Mesenteric fat pad (tissue), 1 donor: ENCODE measurements around the gene PHACTR1. TPM values are rescaled to one million over a fixed set of nuclear protein-coding genes. Genes with fewer than 3 reads are reported as not detected.

ENCODE experiments used
- DNase-seq: peaks from one replicate; pipeline ENCODE4 v3.0.0-alpha.2; 2020; ENCODE audit warnings: low spot score
- total RNA-seq: library from RNA; stranded (reverse); fragmentation: NEBNext Ultra II Directional; extraction: Animal tissue kit (Norgen Biotek cat#: 25700); gene quantifications from one replicate; pipeline ENCODE4 v1.2.1, GENCODE V29; 2021
- donor health status: DM: yes; HTN: yes; CAD: no.

Gene PHACTR1
- total RNA-seq, 1 donor from 2014 or later: 10.8 TPM

GRCh38 chr6:13025893-13026499 lies 309.4 kb downstream of the PHACTR1 start:
- no peak for DNase-seq

GRCh38 chr6:13026557-13026956 lies 310.0 kb downstream of the PHACTR1 start:
- no peak for DNase-seq

- DNase-seq: no peak
These were observed 310.6 kb downstream of the PHACTR1 start for GRCh38 chr6:13027207-13027606.

GRCh38 chr6:13030396-13030795 lies 313.8 kb downstream of the PHACTR1 start:
- DNase-seq: no peak

- no peak for DNase-seq
These were observed 316.0 kb downstream of the PHACTR1 start for GRCh38 chr6:13032566-13032965.

- no peak for DNase-seq
These were observed 316.6 kb downstream of the PHACTR1 start for GRCh38 chr6:13033145-13033544.

DNA sequence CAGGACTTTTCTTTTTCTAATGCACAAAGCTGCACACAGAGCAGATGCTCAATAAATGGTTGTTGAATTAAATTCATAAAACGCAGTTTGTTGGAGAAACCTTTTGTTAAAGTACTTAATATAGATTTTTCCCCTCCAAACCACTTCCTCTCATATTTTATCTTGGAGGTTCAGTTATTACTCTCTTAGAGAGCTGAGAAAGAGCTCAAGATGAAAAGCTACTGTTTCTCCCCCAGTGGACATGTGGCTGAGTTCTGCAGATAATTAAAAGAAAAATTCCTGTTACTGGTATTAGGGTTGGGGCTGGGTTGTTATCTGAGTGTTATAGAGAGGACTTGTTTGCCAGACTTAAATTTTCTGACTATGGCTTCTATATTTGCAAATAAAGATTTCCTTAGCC lies 317.7 kb downstream of the PHACTR1 start:
- DNase-seq: no peak

GRCh38 chr6:13035606-13036005 lies 319.0 kb downstream of the PHACTR1 start:
- DNase-seq: no peak

- no peak for DNase-seq
These were observed 321.7 kb downstream of the PHACTR1 start for GRCh38 chr6:13038315-13038714.

DNA sequence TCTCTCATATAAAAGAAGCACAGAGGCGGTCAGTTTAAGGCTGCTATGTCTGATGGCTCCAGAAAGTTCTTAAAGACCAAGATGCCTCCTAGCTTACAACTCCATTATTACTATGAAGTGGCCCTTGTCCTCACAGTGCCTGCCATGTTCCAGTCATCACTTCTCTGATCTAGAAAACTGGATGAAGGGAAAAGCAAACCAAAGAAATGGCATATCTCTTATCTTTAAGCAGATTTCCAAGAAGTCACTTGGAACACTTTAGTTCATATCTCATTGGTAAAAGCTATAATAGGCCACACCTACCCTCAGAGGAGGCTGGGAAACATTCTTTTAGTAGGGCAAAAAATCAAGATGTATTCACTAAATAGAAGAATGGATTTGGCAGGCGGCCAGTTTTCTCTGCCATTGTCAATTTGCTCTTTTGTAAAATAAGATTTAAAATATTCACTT lies 322.2 kb downstream of the PHACTR1 start:
- DNase-seq: no peak

- DNase-seq: no peak
These were observed 327.8 kb downstream of the PHACTR1 start for GRCh38 chr6:13044390-13044789.

- no peak for DNase-seq
These were observed 328.3 kb downstream of the PHACTR1 start for GRCh38 chr6:13044896-13045295.

DNA sequence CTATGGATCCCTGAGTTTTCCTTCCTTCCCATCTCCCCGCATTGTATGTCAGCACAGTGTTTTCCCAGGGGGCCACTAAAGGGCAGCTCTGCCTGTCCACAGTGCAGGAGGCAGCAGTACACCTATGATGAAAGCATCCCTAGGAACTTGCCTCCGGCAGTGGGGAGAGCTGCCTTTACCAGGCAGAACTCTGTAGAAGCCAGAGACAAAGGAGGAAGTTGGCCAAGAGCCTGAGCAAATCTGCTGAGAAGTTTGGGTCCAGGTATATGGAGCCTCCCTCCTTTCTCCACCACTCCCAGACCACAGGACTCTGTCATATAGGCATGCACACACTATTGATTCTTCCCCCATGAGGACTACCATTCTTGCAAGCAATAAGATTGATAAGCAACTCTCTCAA lies 329.1 kb downstream of the PHACTR1 start:
- no peak for DNase-seq

DNA sequence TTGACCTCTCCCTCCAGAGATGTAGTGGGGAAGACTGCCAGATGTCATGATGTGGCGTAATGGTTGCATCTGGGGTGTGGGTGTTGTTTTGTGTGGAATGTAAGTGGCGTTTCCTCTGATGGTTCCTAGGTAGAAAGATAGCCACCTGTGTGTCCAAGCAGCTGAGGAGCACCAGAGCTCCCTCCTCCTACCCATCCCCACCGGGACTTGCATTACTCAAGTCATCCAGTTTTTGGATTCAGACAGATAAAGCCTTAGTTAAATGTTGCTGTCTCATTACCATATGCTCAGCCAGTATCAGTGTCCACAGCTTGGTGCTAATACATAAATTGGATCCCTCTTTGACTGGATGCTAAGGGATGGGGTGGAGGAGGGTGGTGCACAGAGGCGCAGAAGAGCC lies 329.5 kb downstream of the PHACTR1 start:
- no peak for DNase-seq

DNA sequence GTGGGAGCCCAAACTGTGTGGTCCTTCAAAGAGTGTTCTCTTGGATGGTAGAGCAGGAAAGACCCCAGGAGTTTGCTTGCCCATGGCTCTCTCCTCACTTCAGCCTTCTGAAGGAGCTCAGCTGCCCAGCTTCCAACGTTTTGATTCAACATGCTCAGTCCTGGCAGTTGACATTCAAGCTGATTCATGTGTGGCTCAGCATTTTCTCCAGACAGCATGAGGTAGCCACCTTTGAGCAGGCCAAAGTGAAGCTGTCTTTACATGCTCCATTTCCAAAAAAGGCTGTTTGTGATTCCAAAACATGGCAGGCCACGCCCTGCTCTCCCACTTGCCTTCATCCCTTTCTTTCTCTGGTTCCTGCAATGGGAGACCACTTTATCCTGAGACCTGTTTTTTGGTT lies 331.5 kb downstream of the PHACTR1 start:
- DNase-seq: no peak

DNA sequence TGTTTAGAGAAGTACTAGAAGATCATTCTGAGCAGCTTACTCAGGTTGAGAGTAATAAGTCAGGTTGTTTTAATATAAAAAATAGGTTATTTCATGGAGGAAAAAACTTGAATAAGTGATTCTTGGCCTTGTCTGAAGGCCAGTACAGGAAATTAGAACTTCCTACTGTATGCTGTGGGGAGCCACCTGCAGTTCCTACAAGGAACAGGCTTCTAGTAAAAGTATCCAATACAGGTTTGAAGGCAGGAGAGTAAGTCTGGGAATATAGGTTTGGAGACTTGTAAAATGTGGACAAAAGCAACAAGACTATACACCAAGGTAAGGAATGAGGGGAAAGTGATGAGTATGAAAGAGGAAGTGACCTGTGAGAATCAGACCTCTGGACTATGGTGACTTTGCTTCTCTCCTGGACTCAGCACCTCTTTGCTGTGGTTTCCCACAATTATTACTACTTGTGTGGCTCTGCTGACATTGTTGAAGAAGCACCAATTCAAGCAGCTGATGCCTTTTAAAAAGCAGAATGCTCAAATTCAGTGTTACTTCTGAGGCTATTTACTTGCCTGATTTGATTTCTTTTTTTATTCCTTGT lies 333.2 kb downstream of the PHACTR1 start:
- DNase-seq: no peak

- no peak for DNase-seq
These were observed 336.5 kb downstream of the PHACTR1 start for GRCh38 chr6:13053006-13053461.

- no peak for DNase-seq
These were observed 341.5 kb downstream of the PHACTR1 start for GRCh38 chr6:13058051-13058450.

DNA sequence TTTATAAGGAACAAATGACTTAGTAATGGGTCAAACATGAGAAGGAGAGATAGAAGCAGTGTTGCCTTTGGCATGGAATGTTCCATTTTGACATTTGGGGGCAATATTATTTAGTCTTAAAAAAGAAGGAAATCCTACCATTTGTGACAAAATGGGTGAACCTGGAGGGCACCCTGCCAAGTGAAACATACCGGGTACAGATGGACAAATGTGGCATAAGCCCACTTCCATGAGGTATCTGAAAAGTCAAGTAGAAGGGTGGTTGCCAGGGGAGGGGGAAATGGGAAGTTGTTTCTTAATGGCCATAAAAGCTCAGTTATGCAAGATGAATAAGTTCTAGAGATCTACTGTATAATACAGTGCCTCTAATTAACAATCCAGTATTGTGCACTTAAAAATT lies 342.5 kb downstream of the PHACTR1 start:
- DNase-seq: no peak

DNA sequence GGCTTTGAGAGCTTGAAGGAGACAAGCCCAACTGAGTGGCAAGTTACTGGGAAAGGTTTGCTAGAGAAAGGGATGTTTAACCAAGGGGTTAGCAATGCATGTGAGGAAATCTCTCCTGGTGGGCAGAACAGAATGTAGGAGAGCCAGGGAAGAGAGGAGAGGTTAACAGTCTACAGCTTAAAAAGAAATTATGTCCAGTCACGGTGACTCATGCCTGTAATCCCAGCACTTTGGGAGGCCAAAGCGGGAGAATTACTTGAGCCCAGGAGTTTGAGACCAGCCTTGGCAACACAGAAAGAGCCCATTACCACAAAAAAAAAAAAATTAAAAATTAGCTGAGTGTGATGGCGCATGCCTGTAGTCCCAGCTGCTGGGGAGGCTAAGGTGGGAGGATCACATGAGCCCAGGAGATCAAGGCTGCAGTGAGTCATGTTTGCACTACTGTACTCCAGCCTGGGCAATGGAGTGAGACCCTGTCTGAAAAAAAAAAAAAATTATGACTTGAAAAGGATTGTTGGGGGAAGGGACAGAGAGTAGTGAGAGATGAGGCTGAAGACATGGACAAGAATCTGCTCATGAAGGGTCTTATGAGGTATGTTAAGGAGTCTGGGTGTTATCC lies 346.8 kb downstream of the PHACTR1 start:
- DNase-seq: no peak

- DNase-seq: no peak
These were observed 349.0 kb downstream of the PHACTR1 start for GRCh38 chr6:13065581-13065980.

DNA sequence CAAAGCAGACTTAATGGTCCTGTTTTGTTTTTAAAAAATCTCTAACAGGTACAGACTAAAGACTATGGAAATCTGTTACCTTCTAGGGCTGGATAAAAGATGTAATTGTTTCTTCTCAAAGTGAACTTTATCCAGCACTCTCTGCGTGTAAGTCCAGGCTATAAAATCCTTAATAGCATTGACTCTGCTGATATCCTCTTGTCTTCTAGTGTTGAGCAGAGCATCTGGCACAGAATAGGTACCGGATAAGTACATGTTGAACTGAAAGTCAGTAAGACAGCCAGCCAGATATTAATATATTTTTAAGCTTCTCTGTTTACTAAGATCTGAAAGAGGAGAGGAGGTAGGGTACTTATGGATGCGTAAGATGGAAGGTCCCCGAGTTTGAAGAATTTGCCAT lies 349.5 kb downstream of the PHACTR1 start:
- no peak for DNase-seq

GRCh38 chr6:13066820-13067219 lies 350.3 kb downstream of the PHACTR1 start:
- no peak for DNase-seq
